ENCODE data around the gene CCDC34. TPM values are rescaled to one million over a fixed set of nuclear protein-coding genes. Genes with fewer than 3 reads are reported as not detected.
"Not testable (repeated sequence)": the region's sequence is repeated elsewhere in the genome, so short reads cannot be mapped to it uniquely, and the experiment has no call there.

Gene CCDC34
- polyA plus RNA-seq, 1 donor from 2014 or later, result 13.3 TPM

DNA sequence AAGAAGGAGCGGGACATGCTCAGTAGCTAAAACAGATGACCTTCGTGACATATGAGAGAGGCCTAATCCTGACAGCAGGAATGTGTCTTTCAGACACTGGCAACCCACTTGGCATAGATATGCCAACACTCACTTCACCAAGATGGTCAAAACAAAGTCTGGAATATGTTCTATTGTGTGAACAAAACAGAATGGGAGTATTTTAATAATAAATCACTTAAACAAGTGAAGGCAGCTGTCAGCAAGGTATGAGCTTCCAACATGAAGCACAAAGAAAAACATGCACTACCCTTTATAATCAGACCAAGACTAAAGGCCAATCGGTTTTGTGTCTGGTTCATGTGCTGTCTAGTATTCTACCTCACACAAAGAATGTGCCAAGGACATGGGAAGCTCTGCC, 23.1 kb downstream of the CCDC34 start:
- H3K27ac ChIP-seq (ENCODE audit: low read length), result no peak overlapping the region
- no peak for TF ChIP-seq TAF1 (IDR thresholded peaks at IDR 0.05; ENCODE audit: low read depth)
- TF ChIP-seq REST (IDR thresholded peaks at IDR 0.05; ENCODE audit: borderline replicate concordance), result no peak
- no peak for TF ChIP-seq POLR2AphosphoS5 (IDR thresholded peaks at IDR 0.05)
- TF ChIP-seq MXI1 (conservative IDR thresholded peaks at IDR 0.05; ENCODE audit: poor library complexity, severe bottlenecking), result no peak
- TF ChIP-seq EZH2 (IDR thresholded peaks at IDR 0.05; ENCODE audit: borderline replicate concordance, insufficient read depth, low read length, poor library complexity, severe bottlenecking), result no peak
- TF ChIP-seq SMC3 (conservative IDR thresholded peaks at IDR 0.05; ENCODE audit: poor library complexity), result no peak
- no peak for TF ChIP-seq EP300 (conservative IDR thresholded peaks at IDR 0.05; ENCODE audit: poor library complexity, severe bottlenecking)
- TF ChIP-seq CTCF (IDR thresholded peaks at IDR 0.05; ENCODE audit: poor library complexity, severe bottlenecking), result no peak
- no peak for TF ChIP-seq RAD21 (conservative IDR thresholded peaks at IDR 0.05)

GRCh38 chr11:27334764-27335163, 28.3 kb downstream of the CCDC34 start:
- H3K9me3 ChIP-seq (ENCODE audit: low read length); H3K36me3 ChIP-seq (ENCODE audit: insufficient read depth, low read length); H3K27me3 ChIP-seq (ENCODE audit: insufficient read depth, low read depth, low read length); H3K4me3 ChIP-seq (ENCODE audit: low read length); H3K9ac ChIP-seq (ENCODE audit: low read length); H3K4me2 ChIP-seq (ENCODE audit: low read length); H3F3A ChIP-seq (ENCODE audit: insufficient read depth, low read length, poor library complexity, severe bottlenecking); H3K27ac ChIP-seq (ENCODE audit: low read length); H3K9me2 ChIP-seq (ENCODE audit: insufficient read depth, low read length); H2AFZ ChIP-seq (ENCODE audit: low read depth, low read length); H4K20me1 ChIP-seq (ENCODE audit: insufficient read depth); H3K79me2 ChIP-seq (replicated peaks; ENCODE audit: insufficient read depth, low read length): not testable (repeated sequence)

More for the DNA sequence above, 23.1 kb downstream of the CCDC34 start:
- Histone ChIP-seq H3K9me2 (ENCODE audit: insufficient read depth, low read length) (no peaks in the 10 kb centered on the region), H3K27me3 (ENCODE audit: insufficient read depth, low read depth, low read length) (no peaks in the 10 kb centered on the region), H3F3A (ENCODE audit: insufficient read depth, low read length, poor library complexity, severe bottlenecking) (no peaks in the 10 kb centered on the region), H3K79me2 (replicated peaks; ENCODE audit: insufficient read depth, low read length) (no peaks in the 10 kb centered on the region), H3K9me3 (ENCODE audit: low read length) (no peaks in the 10 kb centered on the region), H3K4me2 (ENCODE audit: low read length) (no peak overlapping the region), H3K9ac (ENCODE audit: low read length) (no peak overlapping the region), H3K36me3 (ENCODE audit: insufficient read depth, low read length) (no peaks in the 10 kb centered on the region), H3K4me3 (ENCODE audit: low read length) (no peak overlapping the region), H4K20me1 (ENCODE audit: insufficient read depth) (no peaks in the 10 kb centered on the region), H2AFZ (ENCODE audit: low read depth, low read length) (no peak overlapping the region)

- no peaks in the 10 kb centered on the region for H3K9me3 ChIP-seq (ENCODE audit: low read length)
- H3F3A ChIP-seq (ENCODE audit: insufficient read depth, low read length, poor library complexity, severe bottlenecking), result no peaks in the 10 kb centered on the region
- no peaks in the 10 kb centered on the region for H3K9me2 ChIP-seq (ENCODE audit: insufficient read depth, low read length)
- TF ChIP-seq SMC3 (conservative IDR thresholded peaks at IDR 0.05; ENCODE audit: poor library complexity), result no peak
- no peak for TF ChIP-seq MXI1 (conservative IDR thresholded peaks at IDR 0.05; ENCODE audit: poor library complexity, severe bottlenecking)
- TF ChIP-seq POLR2AphosphoS5 (IDR thresholded peaks at IDR 0.05), result no peak
- no peak for TF ChIP-seq RAD21 (conservative IDR thresholded peaks at IDR 0.05)
- TF ChIP-seq CTCF (IDR thresholded peaks at IDR 0.05; ENCODE audit: poor library complexity, severe bottlenecking), result no peak
- no peak for TF ChIP-seq EZH2 (IDR thresholded peaks at IDR 0.05; ENCODE audit: borderline replicate concordance, insufficient read depth, low read length, poor library complexity, severe bottlenecking)
- no peak for TF ChIP-seq TAF1 (IDR thresholded peaks at IDR 0.05; ENCODE audit: low read depth)
- no peak for TF ChIP-seq EP300 (conservative IDR thresholded peaks at IDR 0.05; ENCODE audit: poor library complexity, severe bottlenecking)
- TF ChIP-seq REST (IDR thresholded peaks at IDR 0.05; ENCODE audit: borderline replicate concordance), result no peak
- H3K4me3 ChIP-seq (ENCODE audit: low read length), result no peak overlapping the region
- no peaks in the 10 kb centered on the region for H3K27me3 ChIP-seq (ENCODE audit: insufficient read depth, low read depth, low read length)
- no peaks in the 10 kb centered on the region for H4K20me1 ChIP-seq (ENCODE audit: insufficient read depth)
- H3K4me2 ChIP-seq (ENCODE audit: low read length), result no peak overlapping the region
- no peaks in the 10 kb centered on the region for H3K79me2 ChIP-seq (replicated peaks; ENCODE audit: insufficient read depth, low read length)
- H2AFZ ChIP-seq (ENCODE audit: low read depth, low read length), result no peak overlapping the region
- no peaks in the 10 kb centered on the region for H3K36me3 ChIP-seq (ENCODE audit: insufficient read depth, low read length)
- H3K27ac ChIP-seq (ENCODE audit: low read length), result no peak overlapping the region
- H3K9ac ChIP-seq (ENCODE audit: low read length), result no peak overlapping the region
Measured at GRCh38 chr11:27331981-27332380, 31.0 kb downstream of the CCDC34 start.

All from neural cell (in vitro differentiated cells).